Kidney glomerular epithelial cell (primary cell): ENCODE results near the gene NBPF4.
"Not testable (repeated sequence)": the region's sequence is repeated elsewhere in the genome, so short reads cannot be mapped to it uniquely, and the experiment has no call there.

Experiments
- DNase-seq: peaks from one replicate; lab custom pipeline; 2025; lab: John Stamatoyannopoulos, UW

NBPF4 gene

DNA sequence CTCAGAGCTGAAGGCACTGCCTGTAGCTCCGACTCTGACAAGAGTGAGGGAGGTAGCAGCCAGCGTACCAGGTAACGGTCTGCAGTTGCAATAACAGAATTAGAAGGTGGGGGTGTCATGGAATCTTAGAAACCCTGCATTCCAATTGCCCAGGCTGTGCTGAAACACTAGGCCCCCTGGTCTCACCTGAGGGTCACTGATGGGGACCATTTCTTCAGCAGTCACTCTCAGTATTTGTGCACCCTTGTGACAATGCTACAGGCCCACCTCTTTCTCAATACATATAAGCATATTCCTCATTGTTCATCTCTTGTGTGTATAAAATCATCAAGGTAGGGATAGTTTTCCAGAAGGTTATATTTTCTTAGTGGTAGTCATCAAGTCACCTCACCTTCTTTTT is at the start of gene NBPF4:
Gene NBPF4 (minus strand): TSS at position 101 of the 400 bp plus-strand sequence. CDS start 315 bp downstream, outside the sequence.
- not testable (repeated sequence) for DNase-seq

DNA sequence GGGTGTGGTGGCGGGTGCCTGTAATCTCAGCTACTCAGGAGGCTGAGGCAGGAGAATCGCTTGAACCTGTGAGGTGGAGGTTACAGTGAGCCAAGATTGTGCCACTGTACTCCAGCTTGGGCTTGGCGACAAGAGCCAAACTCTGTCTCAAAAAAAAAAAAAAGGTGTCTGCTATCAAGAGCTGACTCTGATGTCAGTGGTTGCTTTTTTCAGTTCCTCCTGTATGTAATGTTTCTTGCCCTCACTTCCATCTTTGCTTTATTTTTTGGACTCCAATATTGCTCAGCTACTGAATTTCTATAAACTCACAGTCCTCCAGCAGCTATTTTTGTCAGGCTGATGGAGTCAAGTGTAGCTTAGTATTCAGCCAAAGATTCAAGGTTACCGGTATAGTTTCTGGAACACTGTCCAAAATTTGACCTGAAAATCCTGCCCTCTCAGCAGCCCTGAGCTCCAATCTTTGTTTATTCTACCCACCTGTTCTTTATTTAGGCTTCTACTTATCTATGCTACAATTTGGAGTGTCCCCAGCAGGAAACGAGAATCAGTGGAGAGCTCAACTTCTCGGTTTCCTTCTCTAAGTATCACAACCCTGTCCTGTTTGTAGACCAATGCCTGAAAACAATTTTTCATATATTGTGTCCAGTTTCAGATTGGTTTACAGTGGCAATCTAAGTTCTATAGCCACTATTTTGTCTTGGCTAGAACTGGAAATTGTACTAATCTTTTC is 38.8 kb upstream of the NBPF4 start:
- not testable (repeated sequence) for DNase-seq

DNA sequence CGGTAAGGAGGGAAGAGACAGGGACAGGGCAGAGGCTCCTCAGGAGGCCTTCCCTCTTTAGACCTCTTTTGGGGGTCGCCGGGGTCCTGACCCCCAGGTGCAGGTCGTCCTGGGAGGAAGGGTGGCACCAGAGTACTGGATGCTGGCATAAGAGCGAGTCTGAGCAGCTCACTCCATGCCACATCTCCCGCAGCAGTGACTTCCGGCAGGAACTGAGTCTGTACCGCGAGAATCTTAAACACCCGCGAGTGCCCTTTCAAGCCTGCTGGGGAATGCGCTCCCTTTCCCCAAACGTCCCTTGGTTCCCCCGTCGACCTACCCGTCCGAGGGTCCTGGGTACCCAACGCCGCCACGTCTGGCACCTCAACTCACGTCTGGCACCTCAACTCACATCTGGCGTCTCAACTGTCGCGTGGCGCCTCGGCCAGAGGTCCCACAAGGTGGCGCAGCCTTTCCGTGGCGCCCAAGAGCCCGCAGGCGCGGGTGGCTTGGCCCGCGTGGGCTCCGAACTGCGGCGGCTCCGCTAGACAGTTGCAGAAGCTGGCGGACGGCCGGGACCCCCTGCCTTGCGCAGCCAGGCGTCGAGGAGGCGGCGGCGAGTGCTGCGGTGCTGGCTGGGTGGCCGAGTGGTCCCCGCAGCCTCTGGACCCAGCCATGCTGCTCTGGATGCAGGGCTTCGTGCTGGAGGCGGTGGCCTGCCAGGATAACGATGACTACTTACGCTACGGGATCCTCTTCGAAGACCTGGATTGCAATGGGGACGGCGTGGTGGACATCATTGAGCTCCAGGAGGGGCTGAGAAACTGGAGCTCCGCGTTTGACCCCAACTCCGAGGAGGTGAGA is 28.8 kb upstream of the NBPF4 start:
- DNase-seq = not testable (repeated sequence)

GRCh38 chr1:108267097-108267496 is 23.2 kb upstream of the NBPF4 start:
- not testable (repeated sequence) for DNase-seq

- DNase-seq = not testable (repeated sequence)
Observed at GRCh38 chr1:108261967-108262366, 18.1 kb upstream of the NBPF4 start.

DNA sequence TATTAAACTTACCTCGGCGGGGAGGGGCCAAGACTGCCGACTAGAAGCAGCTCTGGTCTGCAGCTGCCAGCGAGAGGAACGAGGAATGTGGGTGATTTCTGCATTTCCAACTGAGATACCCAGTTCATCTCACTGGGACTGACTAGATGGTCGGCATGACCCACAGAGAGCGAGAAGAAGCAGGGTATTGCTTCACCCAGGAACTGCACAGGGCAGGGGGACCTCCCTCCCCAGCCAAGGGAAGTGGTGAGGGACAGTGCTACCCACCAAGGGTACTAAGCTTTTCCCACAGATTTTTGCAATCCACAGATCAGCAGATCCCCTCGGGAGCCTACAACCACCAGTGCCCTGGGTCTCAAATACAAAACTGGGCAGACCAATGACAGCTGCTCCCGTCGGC is 17.6 kb upstream of the NBPF4 start:
- DNase-seq = not testable (repeated sequence)

- DNase-seq = not testable (repeated sequence)
Observed at GRCh38 chr1:108260578-108261259, 16.8 kb upstream of the NBPF4 start.

DNA sequence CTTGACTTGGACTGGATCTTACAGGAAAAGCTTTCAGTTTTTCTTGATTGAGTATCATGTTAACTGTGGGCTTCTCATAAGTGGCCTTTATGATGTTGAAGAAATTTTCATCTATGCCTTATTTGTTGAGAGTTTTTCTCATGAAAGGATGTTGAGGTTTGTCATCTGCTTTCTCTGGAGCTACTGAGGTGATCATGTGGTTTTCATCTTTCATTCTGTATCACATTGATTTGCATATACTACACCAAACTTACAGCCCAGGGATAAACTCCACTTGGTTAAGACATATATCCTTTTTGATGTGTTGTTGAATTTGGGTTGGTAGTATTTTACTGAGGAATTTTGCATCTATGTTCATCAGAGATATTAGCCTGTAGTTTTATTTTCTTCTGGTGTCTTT is 11.6 kb upstream of the NBPF4 start:
- DNase-seq = not testable (repeated sequence)

DNA sequence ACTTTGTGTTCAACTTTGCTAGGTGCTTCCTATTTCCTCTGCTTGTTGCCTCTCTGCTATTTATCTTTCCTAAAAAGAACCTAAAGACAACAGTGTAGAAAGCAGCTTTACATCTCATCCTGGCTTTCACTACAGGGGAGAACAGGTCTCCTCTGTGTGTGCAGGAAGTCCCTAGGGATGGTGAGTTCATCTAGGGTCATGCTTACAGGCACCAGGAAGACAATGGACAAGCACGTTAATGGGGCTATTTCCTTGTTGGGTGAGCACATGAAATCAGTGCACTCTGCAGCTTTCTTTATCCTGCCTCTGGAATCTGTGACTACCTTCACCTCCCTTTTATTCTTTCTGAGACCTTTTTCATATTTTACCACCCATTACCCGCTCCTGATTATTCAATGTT is 4.5 kb downstream of the NBPF4 start:
- not testable (repeated sequence) for DNase-seq

- not testable (repeated sequence) for DNase-seq
Observed at GRCh38 chr1:108235308-108235707, 8.6 kb downstream of the NBPF4 start.

- DNase-seq = not testable (repeated sequence)
Observed at GRCh38 chr1:108232183-108232582, 11.7 kb downstream of the NBPF4 start.

- DNase-seq = not testable (repeated sequence)
Observed at GRCh38 chr1:108229976-108230375, 13.9 kb downstream of the NBPF4 start.

- DNase-seq = not testable (repeated sequence)
Observed at GRCh38 chr1:108227772-108228171, 16.1 kb downstream of the NBPF4 start.

- not testable (repeated sequence) for DNase-seq
Observed at GRCh38 chr1:108226855-108227254, 17.0 kb downstream of the NBPF4 start.

DNA sequence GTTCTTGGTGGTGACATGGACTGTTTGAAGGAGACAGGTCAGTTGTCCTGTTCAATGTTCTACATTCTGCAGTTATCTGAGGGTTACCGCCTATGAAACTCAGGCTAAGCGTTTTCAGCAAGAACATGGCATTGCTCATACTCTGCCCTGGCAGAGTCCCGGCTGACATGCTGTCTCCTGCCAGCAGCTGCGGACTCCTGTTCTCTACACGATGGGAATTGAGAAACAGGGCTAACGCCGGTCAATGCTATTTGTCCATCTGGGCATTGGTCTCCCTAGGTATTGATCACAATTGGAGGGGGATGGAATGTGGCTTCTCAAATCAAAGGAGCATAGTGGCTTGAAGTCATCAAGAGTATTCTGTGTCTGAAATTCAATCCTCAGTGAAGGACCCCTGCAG is 20.6 kb downstream of the NBPF4 start:
- not testable (repeated sequence) for DNase-seq

DNA sequence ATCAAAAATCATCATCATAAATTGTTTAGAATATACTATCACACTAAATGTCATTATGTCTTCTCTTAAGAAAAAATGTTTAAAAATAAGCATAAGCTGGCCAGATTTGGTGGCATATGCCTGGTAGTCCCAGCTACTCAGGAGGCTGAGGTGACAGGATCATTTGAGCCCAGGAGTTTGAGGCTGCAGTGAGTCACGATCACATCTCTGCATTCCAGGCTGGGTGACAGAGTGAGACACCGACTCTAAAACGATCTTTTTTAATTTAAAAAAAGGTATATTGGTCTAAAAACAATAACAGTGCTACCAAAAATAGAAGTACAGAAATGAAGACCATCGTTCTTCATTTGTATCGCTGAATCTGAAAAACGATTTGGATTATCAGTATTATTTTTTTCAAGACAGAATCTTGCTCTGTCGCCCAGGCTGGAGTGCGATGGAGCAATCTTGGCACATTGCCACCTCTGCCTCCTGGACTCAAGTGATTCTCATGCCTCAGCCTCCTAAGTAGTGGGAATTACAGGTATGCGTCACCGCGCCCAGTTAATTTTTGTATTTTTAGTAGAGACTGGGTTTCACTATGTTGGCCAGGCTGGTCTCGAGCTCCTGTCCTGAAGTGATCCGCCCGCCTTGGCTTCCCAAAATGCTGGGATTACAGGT is 26.2 kb downstream of the NBPF4 start:
- not testable (repeated sequence) for DNase-seq

- DNase-seq = not testable (repeated sequence)
Observed at GRCh38 chr1:108217007-108217406, 26.9 kb downstream of the NBPF4 start.

- not testable (repeated sequence) for DNase-seq
Observed at GRCh38 chr1:108216028-108216890, 27.6 kb downstream of the NBPF4 start.

DNA sequence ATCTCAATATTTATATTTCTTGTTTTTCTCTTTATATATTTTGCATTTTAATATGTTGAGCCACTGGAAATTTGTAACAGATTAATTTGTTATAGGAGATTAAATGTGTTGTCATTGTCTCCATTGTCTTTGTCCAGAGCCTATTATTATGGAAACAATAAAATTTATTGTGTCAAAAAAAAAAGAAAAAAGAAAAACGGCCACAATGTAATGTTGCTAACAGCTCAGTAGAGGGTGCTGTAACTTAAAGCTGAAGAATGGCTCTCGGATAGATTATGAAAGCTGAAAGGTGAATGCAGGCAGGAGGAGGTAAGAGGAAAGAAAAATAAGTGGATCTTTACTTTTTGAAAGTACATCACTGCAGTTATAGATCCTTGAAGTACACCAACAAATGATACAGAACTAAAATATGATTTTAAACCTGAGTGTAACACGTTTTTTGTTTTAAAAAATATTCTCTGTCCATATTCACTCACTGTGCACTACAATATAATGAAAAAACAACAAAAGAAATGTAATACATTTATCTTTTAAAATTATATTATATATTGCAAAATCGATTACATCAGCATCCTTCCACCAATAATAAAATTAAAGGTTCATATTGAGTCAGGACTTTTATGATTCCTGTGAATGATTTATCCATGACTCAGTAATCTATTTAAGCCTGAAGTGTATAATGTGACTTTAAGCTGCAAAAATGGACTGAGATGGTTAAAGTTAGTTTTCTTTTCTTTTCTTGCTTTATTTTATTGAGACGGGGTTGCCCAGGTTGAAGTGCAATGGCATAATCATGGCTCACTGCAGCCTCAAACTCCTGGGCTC is 29.0 kb downstream of the NBPF4 start:
- peak; percentile 53 for DNase-seq

DNA sequence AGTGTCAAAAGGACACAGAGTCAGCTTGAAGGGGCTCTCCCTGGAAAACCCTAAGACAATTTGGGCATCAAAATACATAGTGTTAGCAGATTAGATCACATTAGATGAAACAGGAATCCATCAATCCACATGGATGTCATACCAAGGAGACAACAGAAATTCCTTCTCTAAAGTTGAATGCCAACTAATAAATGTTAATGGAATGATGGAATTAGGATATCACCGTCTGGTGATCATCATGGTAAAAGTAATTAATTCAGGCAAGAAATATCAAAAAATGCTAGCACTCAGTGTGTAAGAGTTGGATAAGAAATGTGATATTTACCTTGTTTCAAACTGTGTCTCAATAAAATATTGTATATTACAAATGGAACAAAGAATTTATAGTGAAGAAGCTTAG is 32.9 kb downstream of the NBPF4 start:
- no peak for DNase-seq
